ENCODE data around the gene PRKCA. TPM values are rescaled to one million over a fixed set of nuclear protein-coding genes. Genes with fewer than 3 reads are reported as not detected.

The PRKCA gene
- total RNA-seq, 1 donor from 2014 or later = 4.7 TPM

- FAIRE-seq (peak; percentile 7), DNase-seq (ENCODE audit: low read depth) (no peak)
- TF ChIP-seq CTCF (IDR thresholded peaks at IDR 0.05; ENCODE audit: insufficient read depth, low read length, severe bottlenecking) = no peak
- Histone ChIP-seq H3K4me3 (ENCODE audit: low read depth, low read length) (no peak overlapping the region), H3K27me3 (ENCODE audit: control insufficient read depth, insufficient read depth, low read length) (no peaks in the 10 kb centered on the region), H3K36me3 (ENCODE audit: control insufficient read depth, insufficient read depth, low read length) (no peaks in the 10 kb centered on the region)
Observed at GRCh38 chr17:66538776-66539175, 236.4 kb downstream of the PRKCA start.

- Histone ChIP-seq H3K36me3 (ENCODE audit: control insufficient read depth, insufficient read depth, low read length) (no peaks in the 10 kb centered on the region), H3K4me3 (ENCODE audit: low read depth, low read length) (no peak overlapping the region), H3K27me3 (ENCODE audit: control insufficient read depth, insufficient read depth, low read length) (no peaks in the 10 kb centered on the region)
- TF ChIP-seq CTCF (IDR thresholded peaks at IDR 0.05; ENCODE audit: insufficient read depth, low read length, severe bottlenecking) = no peak
- no peak for DNase-seq (ENCODE audit: low read depth)
- FAIRE-seq = no peak
Observed at GRCh38 chr17:66540131-66540781, 237.8 kb downstream of the PRKCA start.

- no peak for FAIRE-seq
- no peak for DNase-seq (ENCODE audit: low read depth)
- no peaks in the 10 kb centered on the region for H3K36me3 ChIP-seq (ENCODE audit: control insufficient read depth, insufficient read depth, low read length)
Observed at GRCh38 chr17:66541461-66542128, 239.2 kb downstream of the PRKCA start.

DNA sequence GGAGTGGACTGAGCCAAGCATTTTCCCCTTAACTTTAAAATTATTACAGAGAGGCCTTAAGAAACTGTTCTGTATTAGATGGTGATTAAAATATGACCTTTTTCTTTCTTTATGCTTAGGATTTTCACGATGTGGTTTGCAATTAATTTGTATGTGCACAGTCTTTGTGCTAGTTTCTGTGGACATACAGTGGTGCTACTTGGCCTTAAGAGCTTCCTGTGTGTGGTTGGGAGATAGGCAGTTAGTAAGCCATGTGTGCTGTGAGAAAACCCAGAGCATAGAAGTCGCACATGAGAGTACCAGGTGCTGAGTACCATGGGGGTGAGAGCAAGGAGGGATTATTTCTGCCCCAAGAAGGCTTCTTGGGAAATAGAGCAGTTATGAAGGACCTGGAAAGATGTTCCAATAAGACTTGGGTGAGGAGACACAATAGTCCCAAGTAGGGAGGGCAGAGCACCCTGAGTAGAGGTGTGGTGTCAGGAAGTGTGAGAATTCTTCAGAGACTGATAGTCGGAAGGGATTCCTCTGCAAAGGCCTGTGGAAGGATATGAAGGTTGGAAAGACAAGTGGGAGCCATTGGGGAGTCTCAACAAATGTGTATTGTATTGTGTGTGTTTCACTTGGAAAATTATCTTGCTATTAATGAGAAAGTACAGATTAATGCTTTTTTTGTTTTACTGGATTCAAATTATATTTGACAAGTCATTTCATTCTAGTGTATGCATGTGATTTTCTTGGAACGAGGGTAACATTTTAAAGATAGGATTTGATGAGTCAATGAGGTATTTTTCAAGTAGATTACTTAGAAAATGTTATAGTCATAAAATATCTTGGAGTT, 239.9 kb downstream of the PRKCA start:
- DNase-seq (ENCODE audit: low read depth) (no peak), FAIRE-seq (no peak)
- H3K36me3 ChIP-seq (ENCODE audit: control insufficient read depth, insufficient read depth, low read length) = no peaks in the 10 kb centered on the region
- H3K4me3 ChIP-seq (ENCODE audit: low read depth, low read length) = no peak overlapping the region
- no peaks in the 10 kb centered on the region for H3K27me3 ChIP-seq (ENCODE audit: control insufficient read depth, insufficient read depth, low read length)
- TF ChIP-seq CTCF (IDR thresholded peaks at IDR 0.05; ENCODE audit: insufficient read depth, low read length, severe bottlenecking) = no peak

More at GRCh38 chr17:66541461-66542128, 239.2 kb downstream of the PRKCA start:
- no peak for TF ChIP-seq CTCF (IDR thresholded peaks at IDR 0.05; ENCODE audit: insufficient read depth, low read length, severe bottlenecking)
- Histone ChIP-seq H3K27me3 (ENCODE audit: control insufficient read depth, insufficient read depth, low read length) (no peaks in the 10 kb centered on the region), H3K4me3 (ENCODE audit: low read depth, low read length) (no peak overlapping the region)

- FAIRE-seq = no peak
- TF ChIP-seq CTCF (IDR thresholded peaks at IDR 0.05; ENCODE audit: insufficient read depth, low read length, severe bottlenecking) = no peak
Observed at GRCh38 chr17:66542967-66543520, 240.6 kb downstream of the PRKCA start.

More at GRCh38 chr17:66542967-66543520, 240.6 kb downstream of the PRKCA start:
- H3K27me3 ChIP-seq (ENCODE audit: control insufficient read depth, insufficient read depth, low read length) = no peaks in the 10 kb centered on the region
- DNase-seq (ENCODE audit: low read depth) = no peak
- H3K36me3 ChIP-seq (ENCODE audit: control insufficient read depth, insufficient read depth, low read length) = no peaks in the 10 kb centered on the region
- H3K4me3 ChIP-seq (ENCODE audit: low read depth, low read length) = no peak overlapping the region
